ENCODE results near the gene STXBP6. TPM values are rescaled to one million over a fixed set of nuclear protein-coding genes. Genes with fewer than 3 reads are reported as not detected.

The STXBP6 gene
- total and polyA plus RNA-seq, 2 experiments from 2014 or later, result 3.8 to 6.4 TPM

- DNase-seq (ENCODE audit: low read depth in 1 of 2, low spot score in 1 of 2), result no peak
- H3K4me3 ChIP-seq, result no peak overlapping the region
- H3K27me3 ChIP-seq, result no peaks in the 10 kb centered on the region
- no peaks in the 10 kb centered on the region for H3K4me1 ChIP-seq (ENCODE audit: low read depth)
- TF ChIP-seq CTCF (IDR thresholded peaks at IDR 0.05; ENCODE audit: low read depth, low read length), result no peak
- no peaks in the 10 kb centered on the region for H3K36me3 ChIP-seq
- no peaks in the 10 kb centered on the region for H3K9me3 ChIP-seq (ENCODE audit: low read depth)
- H3K27ac ChIP-seq, result no peak overlapping the region
Observed at GRCh38 chr14:24908592-24909236, 141.2 kb downstream of the STXBP6 start.

GRCh38 chr14:24904533-24904932, 145.4 kb downstream of the STXBP6 start:
- no peak for TF ChIP-seq CTCF (IDR thresholded peaks at IDR 0.05; ENCODE audit: low read depth, low read length)
- H3K27me3 ChIP-seq, result no peaks in the 10 kb centered on the region
- DNase-seq (ENCODE audit: low read depth in 1 of 2, low spot score in 1 of 2), result no peak

GRCh38 chr14:24903337-24903736, 146.6 kb downstream of the STXBP6 start:
- TF ChIP-seq CTCF (IDR thresholded peaks at IDR 0.05; ENCODE audit: low read depth, low read length), result no peak
- H3K4me1 ChIP-seq (ENCODE audit: low read depth), result no peaks in the 10 kb centered on the region
- no peaks in the 10 kb centered on the region for H3K27me3 ChIP-seq
- no peak overlapping the region for H3K4me3 ChIP-seq
- H3K36me3 ChIP-seq, result no peaks in the 10 kb centered on the region
- no peak overlapping the region for H3K27ac ChIP-seq
- DNase-seq (ENCODE audit: low read depth in 1 of 2, low spot score in 1 of 2), result peak in 1 of 2 donors; percentile 62
- no peaks in the 10 kb centered on the region for H3K9me3 ChIP-seq (ENCODE audit: low read depth)

More at GRCh38 chr14:24904533-24904932, 145.4 kb downstream of the STXBP6 start:
- no peak overlapping the region for H3K4me3 ChIP-seq
- no peaks in the 10 kb centered on the region for H3K36me3 ChIP-seq
- H3K27ac ChIP-seq, result no peak overlapping the region
- H3K9me3 ChIP-seq (ENCODE audit: low read depth), result no peaks in the 10 kb centered on the region
- no peaks in the 10 kb centered on the region for H3K4me1 ChIP-seq (ENCODE audit: low read depth)

- no peaks in the 10 kb centered on the region for H3K9me3 ChIP-seq (ENCODE audit: low read depth)
- peak in 1 of 2 donors; percentile 65 for DNase-seq (ENCODE audit: low read depth in 1 of 2, low spot score in 1 of 2)
- H3K4me3 ChIP-seq, result no peak overlapping the region
- no peaks in the 10 kb centered on the region for H3K27me3 ChIP-seq
- no peak for TF ChIP-seq CTCF (IDR thresholded peaks at IDR 0.05; ENCODE audit: low read depth, low read length)
- no peaks in the 10 kb centered on the region for H3K36me3 ChIP-seq
- H3K27ac ChIP-seq, result no peak overlapping the region
- H3K4me1 ChIP-seq (ENCODE audit: low read depth), result no peaks in the 10 kb centered on the region
Observed at GRCh38 chr14:24900269-24901100, 149.5 kb downstream of the STXBP6 start.

- Histone ChIP-seq H3K27me3 (no peaks in the 10 kb centered on the region), H3K4me1 (ENCODE audit: low read depth) (no peaks in the 10 kb centered on the region), H3K4me3 (no peak overlapping the region), H3K9me3 (ENCODE audit: low read depth) (no peaks in the 10 kb centered on the region), H3K27ac (no peak overlapping the region), H3K36me3 (no peaks in the 10 kb centered on the region)
- DNase-seq (ENCODE audit: low read depth in 1 of 2, low spot score in 1 of 2), result no peak
- TF ChIP-seq CTCF (IDR thresholded peaks at IDR 0.05; ENCODE audit: low read depth, low read length), result no peak
Observed at GRCh38 chr14:24897793-24898192, 152.2 kb downstream of the STXBP6 start.

Measured in cardiac muscle cell (in vitro differentiated cells and primary cell).